Measurements from ENCODE around the gene IGFBP2. TPM values are rescaled to one million over a fixed set of nuclear protein-coding genes. Genes with fewer than 3 reads are reported as not detected.

Gene IGFBP2
- total and polyA plus RNA-seq, 9 of the 15 experiments (the other 6 are each of a cell fraction or from before 2014, with no cell fraction given), result 0.93 TPM; not detected in 8

- POLR2A ChIA-PET, result no interaction called here
- no TSS peak for BruUV-seq (replicated peaks)
Measured at GRCh38 chr2:216671791-216672343, 38.6 kb downstream of the IGFBP2 start.

More at GRCh38 chr2:216671791-216672343, 38.6 kb downstream of the IGFBP2 start:
- CTCF ChIA-PET (ENCODE audit: low intra/inter-chr PET ratio), result no interaction called here
- Histone ChIP-seq H3K4me3 (no peak overlapping the region), H3K9me3 (replicated peaks; ENCODE audit: control insufficient read depth, insufficient read depth, low read depth, low read length) (no peaks in the 10 kb centered on the region), H4K20me1 (replicated peaks; ENCODE audit: control insufficient read depth, insufficient read depth, low read length) (no peaks in the 10 kb centered on the region), H3K4me1 (replicated peaks in 1 of 2; ENCODE audit: control insufficient read depth in 2 of 2, insufficient read depth in 2 of 2, low read length in 2 of 2) (no peaks in the 10 kb centered on the region), H3K79me2 (ENCODE audit: control insufficient read depth, insufficient read depth, low read length) (no peaks in the 10 kb centered on the region), H3K27ac (ENCODE audit: extremely low read depth, low read depth, low read length) (no peak overlapping the region), H3K27me3 (ENCODE audit: control insufficient read depth in 2 of 2, insufficient read depth in 2 of 2, low read length in 2 of 2) (peaks cover 4 to 58% of the 10 kb centered on the region in 2 experiments; a peak in 3 of 5 replicates), H3K9me1 (ENCODE audit: control insufficient read depth, insufficient read depth, low read length) (no peaks in the 10 kb centered on the region), H3K36me3 (ENCODE audit: control insufficient read depth, insufficient read depth, low read length) (no peaks in the 10 kb centered on the region), H3K4me2 (ENCODE audit: insufficient read depth, low read length) (no peak overlapping the region), H3K9ac (ENCODE audit: insufficient read depth in 1 of 2, low read depth in 2 of 2, low read length in 2 of 2) (no peak overlapping the region), H2AFZ (ENCODE audit: low read depth, low read length) (no peak overlapping the region)
- intact Hi-C loops (cut with micrococcal nuclease) (no loop called here), in situ Hi-C loops (cut with MboI) (loop anchor here (25.0 kb wide), 1 partner anchor 460 kb away; no protein-coding TSS in a partner anchor)
- FAIRE-seq (no peak), DNase-seq (ENCODE audit: extremely low read depth in 1 of 4, low spot score in 3 of 4) (no peak), ATAC-seq (no peak)
- 20% methylated on average over 11 of the region's 12 CpGs for WGBS (ENCODE audit: insufficient coverage, low coverage, missing lambda C conversion rate)
- TF ChIP-seq MCM2 (IDR thresholded peaks at IDR 0.05; ENCODE audit: low read depth) (no peak), ZNF79 (CRISPR knock-in tag; IDR thresholded peaks at IDR 0.05; ENCODE audit: low read depth) (no peak), ZBTB40 (IDR thresholded peaks at IDR 0.05) (peak; percentile 50; the same call in 1 of the 2 replicates), ZBTB40 (CRISPR knock-in tag; IDR thresholded peaks at IDR 0.05) (0 out of 2 replicates have a peak, but pooled peaks have one; percentile 13)
